Measurements from ENCODE around the gene ZNF474. TPM values are rescaled to one million over a fixed set of nuclear protein-coding genes. Genes with fewer than 3 reads are reported as not detected.

The ZNF474 gene
- total and polyA plus RNA-seq, 2 donors (not counting 1 experiment from before 2014, with no cell fraction given) = 0.12 TPM; not detected in 1

- H3K4me1 ChIP-seq (ENCODE audit: control insufficient read depth in 2 of 2, insufficient read depth in 2 of 2, low read length in 2 of 2) = no peaks in the 10 kb centered on the region
- TF ChIP-seq EZH2 (IDR thresholded peaks at IDR 0.05; ENCODE audit: borderline replicate concordance, insufficient read depth, low read depth, low read length, poor library complexity, severe bottlenecking) = no peak
- TF ChIP-seq, protein P1, sequence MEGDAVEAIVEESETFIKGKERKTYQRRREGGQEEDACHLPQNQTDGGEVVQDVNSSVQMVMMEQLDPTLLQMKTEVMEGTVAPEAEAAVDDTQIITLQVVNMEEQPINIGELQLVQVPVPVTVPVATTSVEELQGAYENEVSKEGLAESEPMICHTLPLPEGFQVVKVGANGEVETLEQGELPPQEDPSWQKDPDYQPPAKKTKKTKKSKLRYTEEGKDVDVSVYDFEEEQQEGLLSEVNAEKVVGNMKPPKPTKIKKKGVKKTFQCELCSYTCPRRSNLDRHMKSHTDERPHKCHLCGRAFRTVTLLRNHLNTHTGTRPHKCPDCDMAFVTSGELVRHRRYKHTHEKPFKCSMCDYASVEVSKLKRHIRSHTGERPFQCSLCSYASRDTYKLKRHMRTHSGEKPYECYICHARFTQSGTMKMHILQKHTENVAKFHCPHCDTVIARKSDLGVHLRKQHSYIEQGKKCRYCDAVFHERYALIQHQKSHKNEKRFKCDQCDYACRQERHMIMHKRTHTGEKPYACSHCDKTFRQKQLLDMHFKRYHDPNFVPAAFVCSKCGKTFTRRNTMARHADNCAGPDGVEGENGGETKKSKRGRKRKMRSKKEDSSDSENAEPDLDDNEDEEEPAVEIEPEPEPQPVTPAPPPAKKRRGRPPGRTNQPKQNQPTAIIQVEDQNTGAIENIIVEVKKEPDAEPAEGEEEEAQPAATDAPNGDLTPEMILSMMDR (IDR thresholded peaks at IDR 0.05) = no peak
- no peak overlapping the region for H2AFZ ChIP-seq (ENCODE audit: insufficient read depth, low read depth, low read length, poor library complexity, severe bottlenecking)
- H3K27me3 ChIP-seq (replicated peaks in 1 of 4; ENCODE audit: control extremely low read depth in 1 of 4, control insufficient read depth in 3 of 4, insufficient read depth in 4 of 4, low read length in 3 of 4) = no peaks in the 10 kb centered on the region
- ATAC-seq (ENCODE audit: low read depth) (no peak), DNase-seq (no peak)
- no peak overlapping the region for H3K27ac ChIP-seq (ENCODE audit: low read length in 2 of 2)
- Mint-ChIP-seq H3K27me3 (peaks cover 3% of the 10 kb centered on the region), H3K27ac (no peak overlapping the region), H3K4me3 (no peak overlapping the region), H3K4me1 (no peaks in the 10 kb centered on the region), H3K9me3 (ENCODE audit: insufficient read depth) (no peaks in the 10 kb centered on the region)
- no peaks in the 10 kb centered on the region for H3K79me2 ChIP-seq (ENCODE audit: control insufficient read depth, insufficient read depth, low read length)
- ChIA-PET POLR2A (no interaction called here), CTCF (no interaction called here)
- H3K9me3 ChIP-seq (ENCODE audit: control extremely low read depth in 1 of 3, control insufficient read depth in 2 of 3, insufficient read depth in 1 of 3, low read length in 2 of 3) = no peaks in the 10 kb centered on the region
- H3K36me3 ChIP-seq (replicated peaks in 1 of 2; ENCODE audit: control extremely low read depth in 1 of 2, control insufficient read depth in 1 of 2, extremely low read depth in 1 of 2, insufficient read depth in 2 of 2, low read length in 1 of 2) = no peaks in the 10 kb centered on the region
- intact Hi-C loops (cut with micrococcal nuclease) = no loop called here
- H3K9ac ChIP-seq (ENCODE audit: low read length) = no peak overlapping the region
- H4K20me1 ChIP-seq (ENCODE audit: control insufficient read depth, insufficient read depth, low read length, poor library complexity, severe bottlenecking) = no peaks in the 10 kb centered on the region
- H3K4me3 ChIP-seq (ENCODE audit: control extremely low read depth in 1 of 5, extremely low read depth in 1 of 5, insufficient read depth in 1 of 5, low read depth in 2 of 5, low read length in 4 of 5) = no peak overlapping the region
- 7% methylated on average over 3 of the region's 5 CpGs for WGBS (ENCODE audit: insufficient coverage)
- no peak overlapping the region for H3K4me2 ChIP-seq (replicated peaks; ENCODE audit: low read depth, low read length, poor library complexity, severe bottlenecking)
Observed at GRCh38 chr5:122173474-122174415, 44.4 kb downstream of the ZNF474 start.

DNA sequence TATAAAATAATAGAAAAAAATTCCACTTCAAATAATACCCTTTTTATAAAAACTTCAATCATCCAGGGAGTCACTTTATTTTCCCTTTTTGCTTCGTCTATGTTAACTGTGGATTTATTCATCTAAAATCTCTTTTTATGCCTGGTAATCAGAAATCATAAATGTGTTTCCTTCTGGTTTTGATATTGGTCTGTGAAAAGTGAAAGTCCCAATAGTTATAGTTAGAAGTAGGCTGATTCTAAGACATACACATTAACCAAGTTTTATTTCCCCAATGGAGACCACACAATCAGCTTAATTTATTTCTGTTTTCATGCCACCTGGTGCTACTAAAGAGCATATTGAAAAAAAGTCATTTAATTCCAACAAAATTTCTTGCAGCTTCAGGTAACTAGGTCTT lies 45.7 kb downstream of the ZNF474 start:
- WGBS (ENCODE audit: insufficient coverage) = no CpG with 5 or more reads among the region's 1 CpG
- Mint-ChIP-seq H3K27me3 (peaks cover 3% of the 10 kb centered on the region), H3K4me3 (no peak overlapping the region), H3K27ac (no peak overlapping the region), H3K9me3 (ENCODE audit: insufficient read depth) (no peaks in the 10 kb centered on the region), H3K4me1 (no peaks in the 10 kb centered on the region)
- no peaks in the 10 kb centered on the region for H3K4me1 ChIP-seq (ENCODE audit: control insufficient read depth in 2 of 2, insufficient read depth in 2 of 2, low read length in 2 of 2)
- DNase-seq (no peak), ATAC-seq (ENCODE audit: low read depth) (no peak)
- H4K20me1 ChIP-seq (ENCODE audit: control insufficient read depth, insufficient read depth, low read length, poor library complexity, severe bottlenecking) = no peaks in the 10 kb centered on the region
- ChIA-PET CTCF (no interaction called here), POLR2A (no interaction called here)
- H3K4me2 ChIP-seq (replicated peaks; ENCODE audit: low read depth, low read length, poor library complexity, severe bottlenecking) = no peak overlapping the region
- no peaks in the 10 kb centered on the region for H3K9me3 ChIP-seq (ENCODE audit: control extremely low read depth in 1 of 3, control insufficient read depth in 2 of 3, insufficient read depth in 1 of 3, low read length in 2 of 3)
- H3K36me3 ChIP-seq (replicated peaks in 1 of 2; ENCODE audit: control extremely low read depth in 1 of 2, control insufficient read depth in 1 of 2, extremely low read depth in 1 of 2, insufficient read depth in 2 of 2, low read length in 1 of 2) = no peaks in the 10 kb centered on the region
- no peaks in the 10 kb centered on the region for H3K79me2 ChIP-seq (ENCODE audit: control insufficient read depth, insufficient read depth, low read length)
- no peak overlapping the region for H2AFZ ChIP-seq (ENCODE audit: insufficient read depth, low read depth, low read length, poor library complexity, severe bottlenecking)
- no peak overlapping the region for H3K4me3 ChIP-seq (ENCODE audit: control extremely low read depth in 1 of 5, extremely low read depth in 1 of 5, insufficient read depth in 1 of 5, low read depth in 2 of 5, low read length in 4 of 5)
- no peaks in the 10 kb centered on the region for H3K27me3 ChIP-seq (replicated peaks in 1 of 4; ENCODE audit: control extremely low read depth in 1 of 4, control insufficient read depth in 3 of 4, insufficient read depth in 4 of 4, low read length in 3 of 4)
- no peak overlapping the region for H3K27ac ChIP-seq (ENCODE audit: low read length in 2 of 2)
- TF ChIP-seq EZH2 (IDR thresholded peaks at IDR 0.05; ENCODE audit: borderline replicate concordance, insufficient read depth, low read depth, low read length, poor library complexity, severe bottlenecking) = no peak
- TF ChIP-seq, protein P1 (IDR thresholded peaks at IDR 0.05) = no peak
- intact Hi-C loops (cut with micrococcal nuclease) = no loop called here
- no peak overlapping the region for H3K9ac ChIP-seq (ENCODE audit: low read length)

All from B cell (primary cell).